GM10266 (cell line): ENCODE measurements around the gene PANK1.

Experiments used
- DNase-seq: peaks from one replicate; pipeline ENCODE4 v3.0.0; 2012; ENCODE audit errors: extremely low spot score
- TF ChIP-seq, protein P1 (sequence below): IDR thresholded peaks from 2 replicates; pipeline ENCODE4 v1.5.1; 2012; ENCODE audit warnings: mild to moderate bottlenecking, low read depth; ENCODE audit not compliant: control insufficient read depth, insufficient read depth; ENCODE audit errors: missing control alignments

The PANK1 gene

DNA sequence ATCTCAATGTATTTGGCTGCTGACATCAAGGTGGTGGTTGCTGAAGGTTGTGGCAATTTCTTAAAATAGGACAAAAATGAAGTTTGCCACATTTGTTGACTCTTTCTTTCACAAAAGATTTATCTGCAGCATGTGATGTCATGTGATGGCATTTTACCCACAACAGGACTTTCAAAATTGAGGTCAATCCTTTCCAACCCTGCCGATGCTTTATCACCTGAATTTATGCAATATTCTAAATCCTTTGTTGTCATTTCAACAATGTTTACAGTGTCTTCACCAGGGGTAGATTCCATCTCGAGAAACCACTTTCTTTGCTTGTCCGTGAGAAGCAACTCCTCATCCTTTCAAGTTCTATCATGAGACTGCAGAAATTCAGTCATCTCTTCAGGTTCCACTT lies 69.0 kb downstream of the PANK1 start:
- no peak for DNase-seq
- TF ChIP-seq, protein P1, sequence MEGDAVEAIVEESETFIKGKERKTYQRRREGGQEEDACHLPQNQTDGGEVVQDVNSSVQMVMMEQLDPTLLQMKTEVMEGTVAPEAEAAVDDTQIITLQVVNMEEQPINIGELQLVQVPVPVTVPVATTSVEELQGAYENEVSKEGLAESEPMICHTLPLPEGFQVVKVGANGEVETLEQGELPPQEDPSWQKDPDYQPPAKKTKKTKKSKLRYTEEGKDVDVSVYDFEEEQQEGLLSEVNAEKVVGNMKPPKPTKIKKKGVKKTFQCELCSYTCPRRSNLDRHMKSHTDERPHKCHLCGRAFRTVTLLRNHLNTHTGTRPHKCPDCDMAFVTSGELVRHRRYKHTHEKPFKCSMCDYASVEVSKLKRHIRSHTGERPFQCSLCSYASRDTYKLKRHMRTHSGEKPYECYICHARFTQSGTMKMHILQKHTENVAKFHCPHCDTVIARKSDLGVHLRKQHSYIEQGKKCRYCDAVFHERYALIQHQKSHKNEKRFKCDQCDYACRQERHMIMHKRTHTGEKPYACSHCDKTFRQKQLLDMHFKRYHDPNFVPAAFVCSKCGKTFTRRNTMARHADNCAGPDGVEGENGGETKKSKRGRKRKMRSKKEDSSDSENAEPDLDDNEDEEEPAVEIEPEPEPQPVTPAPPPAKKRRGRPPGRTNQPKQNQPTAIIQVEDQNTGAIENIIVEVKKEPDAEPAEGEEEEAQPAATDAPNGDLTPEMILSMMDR: no peak

DNA sequence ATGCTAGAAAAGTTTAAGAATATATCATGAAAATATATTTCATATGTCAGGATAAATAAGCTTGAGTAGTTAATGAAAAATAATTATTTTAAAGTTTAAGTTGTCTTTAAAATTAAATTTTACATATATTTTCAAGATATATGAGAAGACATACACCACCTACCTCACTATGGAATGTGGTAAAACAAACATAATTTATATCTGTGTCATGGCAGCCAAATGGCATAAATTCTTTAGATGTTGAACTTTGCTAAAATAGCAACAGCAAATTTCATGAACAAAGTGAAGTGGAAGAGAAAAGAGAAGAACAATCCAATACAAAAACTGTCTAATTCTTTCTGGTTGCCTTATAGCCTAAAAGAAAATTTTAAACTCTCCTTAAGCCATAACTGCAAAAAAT lies 70.0 kb downstream of the PANK1 start:
- no peak for DNase-seq
- TF ChIP-seq, protein P1: no peak

DNA sequence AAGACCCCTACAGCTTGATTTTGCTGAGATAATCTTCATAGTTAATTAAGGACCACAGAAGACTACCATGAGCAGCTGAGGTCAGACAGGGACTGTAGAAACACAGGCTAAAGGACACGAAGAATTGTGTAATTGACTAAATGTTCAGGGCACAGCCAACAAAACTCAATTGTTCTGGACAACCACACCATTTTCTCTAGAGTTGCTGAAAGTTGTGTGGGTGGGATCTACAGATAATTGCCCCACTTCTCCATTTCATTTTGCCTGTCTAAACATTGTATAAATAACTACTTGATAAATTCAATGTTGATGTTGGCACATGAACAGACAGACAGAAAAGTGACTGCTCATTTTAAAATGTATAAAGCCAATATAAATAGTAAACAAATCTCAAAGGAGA lies 70.7 kb downstream of the PANK1 start:
- DNase-seq: no peak
- TF ChIP-seq, protein P1: no peak

DNA sequence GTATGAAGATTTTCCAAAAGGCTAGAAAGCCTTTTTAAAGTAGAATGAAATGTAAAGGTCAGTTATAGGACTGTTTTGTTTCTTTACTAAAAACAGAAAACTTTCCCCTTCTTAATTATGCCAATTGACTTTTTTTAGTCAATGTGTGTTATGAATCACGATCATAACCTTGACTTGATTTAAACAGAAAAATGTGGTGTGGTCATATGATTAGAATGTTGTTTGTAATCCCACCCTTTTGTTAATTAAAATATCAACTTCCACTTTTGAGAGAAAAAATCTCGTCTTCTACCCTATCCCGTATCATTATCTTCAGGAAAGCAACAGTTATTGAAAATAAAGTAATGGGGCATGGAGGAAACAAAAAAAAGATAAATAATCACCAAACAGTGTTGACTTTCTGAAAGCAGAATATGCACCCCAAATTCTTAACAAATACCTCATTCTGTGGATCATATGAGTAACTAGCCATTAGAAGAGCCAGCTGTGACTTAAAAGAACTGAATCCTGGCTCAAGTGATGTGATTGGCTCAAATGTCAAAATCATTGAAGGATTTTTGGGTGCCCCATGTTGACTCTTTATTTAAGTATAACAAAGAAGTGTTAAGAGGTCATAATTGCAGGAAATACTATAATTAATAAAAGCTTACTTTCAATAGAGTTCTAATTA lies 77.3 kb downstream of the PANK1 start:
- DNase-seq: no peak
- TF ChIP-seq, protein P1: no peak

DNA sequence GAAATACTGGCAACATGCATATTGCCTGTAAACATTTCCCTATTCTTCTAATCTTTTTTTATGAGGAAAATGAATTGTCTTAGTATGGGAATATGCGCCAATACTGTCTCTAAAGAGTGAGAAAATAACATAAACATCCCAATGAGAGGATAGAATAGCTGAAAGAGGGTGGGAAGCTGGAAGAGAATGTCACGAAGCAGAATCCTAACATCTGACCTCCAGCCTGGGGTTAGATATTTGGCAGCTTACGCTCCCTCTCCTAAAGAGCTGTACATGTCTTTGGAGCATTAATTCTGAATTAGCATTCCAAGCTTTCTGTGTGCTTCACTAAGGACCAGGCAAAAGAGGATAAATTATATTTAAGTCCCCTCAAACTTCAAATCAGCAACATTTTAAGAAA lies 78.0 kb downstream of the PANK1 start:
- DNase-seq: no peak
- TF ChIP-seq, protein P1: no peak

DNA sequence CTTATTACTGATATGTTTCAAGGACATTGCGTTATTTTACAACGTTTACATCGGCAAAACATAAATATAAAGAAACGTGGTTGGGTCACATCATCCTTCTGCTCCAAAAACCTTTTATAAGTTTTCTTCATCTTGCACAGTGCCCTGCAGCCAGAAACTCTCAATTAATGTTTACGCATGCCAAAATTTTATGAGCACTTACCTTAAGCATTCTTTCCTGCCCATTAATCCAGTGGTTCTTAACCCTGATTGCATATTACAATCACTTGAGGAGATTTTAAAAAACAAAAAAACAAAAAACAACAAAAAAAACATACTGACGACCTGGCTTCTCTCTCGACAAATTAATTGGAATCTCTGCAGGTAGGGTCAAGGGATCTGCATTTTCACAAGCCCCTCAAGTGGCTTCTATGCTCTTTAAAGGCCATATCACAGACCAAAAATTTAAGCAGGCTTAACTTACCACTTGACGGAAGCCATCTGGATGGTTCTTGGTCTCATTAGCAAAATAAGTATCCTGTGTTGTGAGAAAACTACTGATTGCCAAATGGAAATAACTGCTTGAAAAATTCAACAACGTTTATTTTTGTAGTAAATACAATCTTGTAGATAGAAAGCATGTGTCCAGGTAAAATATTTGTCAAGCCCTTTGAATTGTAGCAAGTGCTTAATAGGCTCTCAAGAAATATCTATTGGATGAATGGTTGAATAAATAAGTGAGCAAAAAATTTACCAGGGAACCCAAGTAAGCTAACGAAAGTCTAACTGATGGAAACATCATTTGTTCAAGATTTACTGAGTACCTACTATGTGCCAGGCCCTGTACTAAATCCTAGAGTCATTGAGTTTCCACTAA lies 78.7 kb downstream of the PANK1 start:
- no peak for DNase-seq
- TF ChIP-seq, protein P1: no peak

DNA sequence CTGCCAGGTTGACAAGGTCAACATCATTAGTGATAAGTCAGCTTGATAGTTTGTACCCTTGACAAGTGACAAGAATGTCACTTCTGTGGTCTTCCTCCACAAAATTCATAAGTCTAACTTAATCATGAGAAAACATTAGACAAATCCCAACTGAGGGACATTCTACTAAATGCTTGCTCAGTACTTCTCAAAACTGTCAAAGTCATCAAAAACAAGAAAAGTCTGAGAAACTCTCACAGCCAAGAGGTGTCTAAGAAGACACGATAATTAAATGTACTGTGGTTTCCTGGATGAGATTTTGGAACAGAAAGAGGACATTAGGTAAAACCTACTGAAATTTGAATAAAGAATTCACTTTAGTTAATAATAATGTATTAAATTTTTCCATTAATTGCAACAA lies 79.9 kb downstream of the PANK1 start:
- TF ChIP-seq, protein P1: no peak
- DNase-seq: no peak
